GM21576 (cell line): ENCODE measurements around the gene BMS1.
"Not testable (repeated sequence)": the region's sequence is repeated elsewhere in the genome, so short reads cannot be mapped to it uniquely, and the experiment has no call there.

ENCODE experiments used
- ATAC-seq: cut with Tn5 transposase; IDR thresholded peaks from one replicate; pipeline ENCODE4 v1.9.1; 2021; ENCODE audit warnings: mild to moderate bottlenecking, moderate library complexity; ENCODE audit not compliant: unreplicated experiment

Gene BMS1

DNA sequence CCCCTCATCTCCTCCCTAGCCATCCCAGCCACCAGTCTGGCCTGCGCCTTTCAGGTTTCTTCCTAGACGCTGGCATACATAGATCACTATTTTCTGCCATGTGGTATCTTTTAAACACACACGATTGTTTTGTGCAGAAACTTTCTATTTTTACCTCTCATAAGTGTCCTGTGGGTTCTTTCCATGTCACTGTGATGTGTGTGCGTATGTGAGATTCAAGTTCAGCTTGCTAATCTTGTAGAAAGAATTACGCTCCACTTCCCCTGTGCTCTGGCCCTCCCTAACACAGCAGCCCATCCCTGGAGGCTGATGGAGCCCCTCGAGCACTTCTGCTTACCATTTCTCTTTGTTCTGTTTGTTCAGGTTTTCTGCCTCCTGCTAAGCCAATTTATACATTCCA, 80.2 kb downstream of the BMS1 start:
- not testable (repeated sequence) for ATAC-seq

DNA sequence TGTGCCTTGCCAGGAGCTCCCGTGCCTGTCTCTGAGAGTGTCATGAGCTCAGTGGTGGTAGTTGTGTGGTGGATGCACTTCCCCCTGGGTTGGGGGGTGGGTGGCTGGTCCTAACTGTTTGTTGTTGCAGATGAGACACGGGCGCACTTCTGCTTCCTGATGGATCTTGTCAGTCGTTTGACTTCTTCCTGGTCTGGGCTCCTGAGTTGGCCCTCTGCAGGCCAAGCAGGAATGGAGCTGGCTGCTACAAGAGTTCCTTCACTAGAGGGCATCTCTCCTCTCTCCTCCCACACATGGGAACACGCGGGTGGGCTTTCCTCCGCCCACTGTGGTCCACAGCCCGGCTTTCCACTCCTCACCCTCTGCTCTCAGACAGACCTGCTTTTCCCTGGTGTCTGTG, 82.0 kb downstream of the BMS1 start:
- no peak for ATAC-seq

DNA sequence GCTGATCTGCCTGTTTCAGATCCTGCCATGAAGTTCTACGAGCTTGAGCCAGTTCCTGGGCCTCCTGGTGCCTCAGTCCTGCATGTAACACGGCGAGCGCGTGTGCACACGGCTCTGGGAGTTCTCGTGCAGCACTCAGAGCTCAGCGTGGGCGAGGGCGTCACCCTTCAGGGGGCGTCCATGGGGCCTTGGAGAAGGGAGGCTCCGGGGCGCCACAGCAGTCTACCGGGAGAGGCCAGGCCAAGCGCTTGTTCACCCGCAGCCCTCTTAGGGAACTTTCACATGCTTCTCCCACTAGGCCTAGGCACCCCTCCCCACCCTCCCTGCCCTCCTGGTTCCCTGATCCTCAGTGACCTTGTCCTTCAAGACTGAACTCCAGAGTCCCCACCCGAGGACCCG, 83.1 kb downstream of the BMS1 start:
- ATAC-seq, result no peak

DNA sequence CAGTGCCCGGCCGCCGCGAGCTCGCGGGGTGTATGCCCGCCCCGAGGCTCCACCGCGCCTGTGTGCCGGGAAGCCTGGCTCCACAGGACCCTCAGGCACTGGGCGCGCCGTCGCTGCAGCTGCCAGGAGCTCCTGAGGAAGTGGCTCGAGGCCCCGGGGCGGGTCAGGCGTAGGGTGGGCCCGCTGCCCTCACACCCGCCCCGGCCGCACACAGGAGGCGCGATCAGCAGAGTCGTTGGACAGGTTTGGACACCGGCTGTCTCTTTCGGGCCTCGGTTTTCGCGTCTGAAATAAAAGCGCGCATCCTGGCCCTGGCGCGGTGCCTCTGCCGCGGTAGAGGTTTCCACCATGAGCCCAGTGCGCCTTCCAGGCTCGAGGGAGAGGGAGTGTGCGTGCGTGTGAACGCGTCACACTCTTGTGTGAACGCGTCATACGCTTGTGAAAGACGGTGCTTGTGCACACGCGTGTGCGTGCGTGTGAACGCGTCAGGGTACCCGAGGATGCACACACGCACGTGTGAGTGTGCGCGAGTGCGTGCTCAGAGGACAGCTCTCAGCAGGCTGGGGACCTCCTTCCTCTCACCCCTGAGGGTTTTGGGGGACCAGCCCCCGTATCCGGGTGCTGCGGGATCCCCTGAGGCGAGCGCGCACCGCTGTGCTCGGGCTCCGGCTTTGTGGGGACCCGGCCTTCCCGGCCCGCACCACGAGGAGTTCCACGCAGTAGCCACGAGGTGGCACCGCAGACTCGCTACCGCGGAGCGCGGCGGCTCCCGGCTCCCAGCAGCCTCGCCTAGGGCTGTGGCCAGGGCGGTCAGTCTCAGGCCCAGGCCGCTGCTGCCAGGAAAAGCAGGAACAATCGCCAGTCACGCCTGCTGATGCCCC, 83.8 kb downstream of the BMS1 start:
- ATAC-seq, result no peak

DNA sequence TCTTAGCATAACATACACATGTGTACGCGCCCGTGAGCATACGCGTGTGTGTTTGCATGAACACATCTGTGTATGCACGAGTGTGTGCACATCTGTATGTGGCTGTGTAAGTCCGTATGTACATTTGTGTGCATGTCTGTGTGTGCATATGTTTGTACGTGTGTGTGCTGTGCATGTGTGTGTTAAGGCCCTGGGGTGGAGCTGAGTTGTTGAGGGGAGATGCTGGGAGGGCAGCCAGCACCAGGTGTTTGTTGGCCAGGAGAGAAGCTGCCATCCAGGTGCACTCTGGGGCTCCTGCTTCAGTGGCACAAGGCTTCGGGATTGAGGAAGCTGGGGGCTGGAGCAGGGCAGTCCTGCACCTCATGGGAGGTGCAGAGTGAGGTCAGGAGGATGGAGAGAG, 85.0 kb downstream of the BMS1 start:
- no peak for ATAC-seq

DNA sequence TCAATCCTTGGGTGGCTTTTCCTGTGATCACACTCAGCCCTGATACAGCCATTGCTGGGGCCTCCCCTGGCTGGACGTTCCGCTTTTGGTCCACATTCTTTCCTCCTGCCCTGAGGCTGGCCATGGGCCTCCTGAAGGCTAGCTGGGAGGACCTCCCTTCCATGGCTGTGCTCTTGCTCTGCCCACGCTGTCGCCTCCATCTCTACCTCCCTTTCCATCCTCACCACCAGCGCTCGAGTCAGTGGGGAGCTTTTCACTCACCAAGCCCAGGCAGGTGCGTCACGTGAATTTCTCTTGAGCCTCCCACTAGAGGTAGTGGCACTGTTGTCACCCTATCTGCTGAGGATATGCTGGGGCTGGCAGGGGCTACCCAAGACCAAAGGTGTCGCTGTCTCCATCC, 85.9 kb downstream of the BMS1 start:
- no peak for ATAC-seq

DNA sequence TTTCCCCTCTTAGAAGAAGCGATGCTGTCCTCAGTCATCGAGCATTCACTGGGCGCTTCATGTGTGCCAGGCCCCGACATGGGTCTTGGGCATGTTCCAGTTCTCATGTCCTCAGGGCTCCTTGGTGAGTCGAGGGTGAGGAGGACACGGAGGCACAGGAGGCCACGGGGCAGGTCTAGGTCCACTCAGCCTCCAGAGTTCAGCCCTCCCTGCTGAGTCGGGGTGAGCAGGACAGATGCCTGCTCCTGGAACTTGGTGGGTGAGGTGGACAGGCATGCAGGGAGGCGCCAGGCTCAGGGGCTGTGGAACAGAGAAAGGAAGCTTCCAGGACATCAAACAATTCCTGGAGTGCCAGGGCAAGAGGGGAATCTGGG, 87.4 kb downstream of the BMS1 start:
- no peak for ATAC-seq

DNA sequence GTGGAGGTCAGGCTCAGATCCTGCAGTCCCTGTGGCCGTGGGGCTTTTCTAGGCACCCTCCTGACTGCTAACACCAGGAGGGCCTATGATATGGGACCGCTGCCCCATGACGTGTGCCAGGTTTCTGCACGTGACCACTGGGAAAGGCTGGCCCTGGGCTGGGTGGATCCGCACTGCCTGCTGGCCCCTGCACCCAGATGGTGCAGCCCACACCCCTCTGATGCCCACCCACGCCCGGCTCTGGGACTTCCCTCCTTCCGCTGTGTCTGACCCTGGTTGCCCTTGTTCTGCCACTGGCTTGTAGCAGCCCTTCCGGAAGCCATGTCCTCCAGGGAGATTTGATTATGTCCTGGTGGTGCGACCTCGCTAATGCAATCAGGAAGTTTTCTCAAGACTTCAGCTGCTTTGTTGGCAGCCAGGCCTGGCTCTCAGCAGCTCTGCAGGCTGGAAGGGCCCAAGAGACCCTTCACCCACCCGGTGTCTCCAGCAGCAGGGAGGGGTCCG, 88.6 kb downstream of the BMS1 start:
- ATAC-seq, result not testable (repeated sequence)

DNA sequence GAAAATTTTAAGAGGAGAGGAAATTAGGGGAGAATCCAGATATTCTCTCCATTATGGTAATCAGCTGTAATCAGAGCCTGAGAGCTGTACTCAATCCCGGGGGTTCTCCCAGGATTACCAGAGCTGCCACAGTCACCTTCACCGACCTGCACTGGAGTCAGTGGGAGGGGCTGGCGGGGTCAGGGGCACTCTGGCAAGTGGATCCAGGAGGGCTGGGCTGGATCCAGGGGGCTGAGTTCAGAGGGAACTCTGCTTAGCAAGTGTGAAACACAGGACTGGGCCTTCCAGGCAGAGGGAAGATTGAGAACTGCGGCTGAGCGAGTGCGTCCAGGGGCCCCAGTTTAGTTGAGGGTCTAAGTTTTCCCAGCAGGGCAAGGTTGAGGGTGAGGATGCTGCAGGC, 89.2 kb downstream of the BMS1 start:
- no peak for ATAC-seq

DNA sequence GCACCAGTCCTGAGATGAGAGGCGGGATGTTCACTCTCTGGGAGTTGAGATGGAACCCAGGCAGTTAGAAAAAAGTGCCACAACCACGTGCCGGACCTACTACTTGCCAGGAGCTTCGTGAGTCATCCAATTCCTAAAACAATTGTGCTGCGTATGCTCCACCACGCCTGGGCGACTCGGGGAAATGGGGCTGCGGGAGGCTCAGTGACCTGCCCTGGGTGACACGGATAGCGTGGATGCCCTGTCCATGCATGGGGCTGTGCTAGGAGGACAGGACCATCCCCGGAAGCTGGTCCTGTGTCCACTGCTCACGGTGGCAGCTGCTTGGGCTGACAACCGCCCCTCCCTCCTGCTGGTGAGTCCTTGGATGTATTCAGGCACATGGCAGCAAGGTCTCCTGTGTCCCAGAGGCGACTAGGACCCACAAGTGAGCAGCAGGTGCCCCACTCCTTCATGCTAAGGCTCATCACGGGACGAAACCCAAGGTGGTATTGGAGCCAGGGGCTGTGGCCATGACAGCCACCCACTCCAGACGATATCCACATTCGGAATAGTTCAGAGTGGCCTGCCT, 90.4 kb downstream of the BMS1 start:
- no peak for ATAC-seq

DNA sequence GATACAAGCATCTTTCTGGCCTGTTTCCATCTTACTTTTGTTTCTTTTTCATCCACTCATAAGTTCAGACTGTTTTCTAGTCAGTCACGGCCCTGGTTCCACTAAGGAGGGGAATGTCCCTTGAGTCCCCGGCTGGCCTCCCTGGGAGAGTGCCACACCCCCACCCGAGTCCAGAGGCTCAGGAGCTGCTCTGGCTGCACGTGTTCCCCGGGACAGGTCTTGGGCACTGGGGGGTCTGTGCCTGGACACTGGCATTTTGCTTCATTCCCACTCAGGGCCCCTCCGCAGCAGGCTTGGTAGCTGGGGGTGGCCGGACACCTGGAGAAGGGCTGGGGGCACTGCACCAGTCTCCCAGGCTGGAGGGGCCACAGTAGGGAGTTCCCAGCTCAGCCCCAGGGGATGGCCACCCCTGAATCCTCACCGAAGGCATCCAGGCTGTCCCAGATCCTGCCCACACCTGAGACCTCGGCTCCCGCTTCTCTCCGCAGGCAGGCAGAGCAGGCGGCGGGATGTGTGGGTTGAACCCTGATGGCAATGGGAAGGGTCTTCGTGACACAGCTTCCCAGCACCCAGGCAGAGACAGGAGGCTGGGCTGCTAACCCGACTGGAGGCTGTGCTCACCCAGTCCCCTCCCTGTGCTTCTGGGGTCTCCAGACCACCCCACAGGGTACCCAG, 92.3 kb downstream of the BMS1 start:
- no peak for ATAC-seq

DNA sequence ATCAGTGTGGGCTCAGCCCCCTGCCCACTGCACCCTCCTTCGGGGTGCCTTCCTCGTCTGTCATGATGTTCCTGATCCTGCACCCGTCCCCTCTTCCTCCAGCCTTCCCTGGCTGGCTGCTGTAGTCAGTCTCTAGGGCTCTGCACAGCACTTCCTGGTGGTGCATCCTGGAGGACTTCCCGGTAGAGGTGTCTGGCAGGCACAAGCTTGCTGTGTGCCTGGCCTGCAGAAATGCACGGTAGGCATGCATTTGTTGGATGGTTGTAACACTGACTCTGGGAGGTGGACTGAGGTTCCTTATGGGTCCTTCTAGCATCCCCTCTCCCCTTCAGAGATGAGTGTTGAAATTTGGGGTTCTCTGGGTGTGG, 92.8 kb downstream of the BMS1 start:
- no peak for ATAC-seq

DNA sequence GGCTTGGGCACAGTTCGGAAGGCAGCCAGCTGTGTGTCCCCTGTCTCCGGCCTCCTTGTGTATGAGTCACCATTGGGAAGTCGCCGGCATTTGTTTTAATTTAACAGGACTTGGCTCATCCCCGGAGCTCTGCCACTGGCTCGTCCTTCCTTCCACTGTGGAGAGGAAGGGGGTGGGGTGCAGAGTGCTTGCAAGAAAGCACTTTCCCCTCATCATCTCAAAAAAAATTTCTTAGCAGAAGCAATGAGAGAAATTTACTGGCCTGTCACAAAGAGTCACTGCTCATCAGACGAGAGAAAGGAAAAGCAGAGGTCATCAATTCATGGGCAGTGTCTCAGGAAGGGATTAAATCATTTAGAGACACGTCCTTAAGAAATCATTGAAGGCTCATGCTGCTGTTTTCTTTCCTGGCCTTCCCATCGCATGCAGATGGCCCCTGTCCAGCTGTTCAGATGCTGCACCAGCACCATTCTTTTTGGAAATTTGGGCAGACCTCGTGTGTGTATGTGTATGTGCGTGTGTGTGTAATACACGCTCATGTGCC, 93.3 kb downstream of the BMS1 start:
- ATAC-seq, result no peak

DNA sequence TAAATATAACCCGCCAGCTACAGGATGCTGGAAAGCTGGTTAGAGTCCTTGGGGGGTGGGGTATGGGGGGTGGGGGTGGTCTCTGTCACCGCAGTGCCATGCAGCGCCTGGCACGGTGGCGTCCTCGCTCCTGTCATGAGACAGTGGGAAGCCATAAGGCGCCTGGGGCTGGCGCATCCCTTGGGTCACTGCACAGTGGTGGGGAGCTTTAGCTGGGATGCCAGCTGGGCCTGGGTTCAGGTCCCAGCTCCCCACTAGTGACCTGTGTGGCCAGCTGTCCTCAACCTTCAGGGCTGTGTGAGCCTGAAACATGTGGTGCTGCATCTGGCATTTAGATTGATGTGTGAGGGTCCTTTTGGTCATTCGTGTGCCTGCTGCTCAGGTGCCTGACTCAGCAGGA, 93.9 kb downstream of the BMS1 start:
- no peak for ATAC-seq

DNA sequence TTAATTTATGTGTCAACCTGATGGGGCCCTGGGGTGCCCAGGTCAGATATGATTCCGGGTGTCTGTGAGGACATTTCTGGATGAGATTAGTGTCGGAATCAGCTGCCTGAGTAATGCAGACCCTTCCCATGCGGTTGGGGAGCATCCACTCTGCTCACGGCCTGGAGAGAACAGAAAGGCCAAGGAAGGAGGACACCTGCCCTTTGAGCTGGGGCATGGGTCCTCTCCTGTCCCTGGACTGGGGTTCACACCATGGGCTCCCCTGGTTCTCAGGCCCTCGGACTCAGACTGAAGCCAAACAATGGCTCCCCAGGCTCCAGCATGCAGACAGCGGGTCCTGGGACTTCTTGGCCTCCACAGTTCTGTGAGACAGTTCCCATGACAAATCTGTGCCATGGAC, 94.3 kb downstream of the BMS1 start:
- no peak for ATAC-seq

DNA sequence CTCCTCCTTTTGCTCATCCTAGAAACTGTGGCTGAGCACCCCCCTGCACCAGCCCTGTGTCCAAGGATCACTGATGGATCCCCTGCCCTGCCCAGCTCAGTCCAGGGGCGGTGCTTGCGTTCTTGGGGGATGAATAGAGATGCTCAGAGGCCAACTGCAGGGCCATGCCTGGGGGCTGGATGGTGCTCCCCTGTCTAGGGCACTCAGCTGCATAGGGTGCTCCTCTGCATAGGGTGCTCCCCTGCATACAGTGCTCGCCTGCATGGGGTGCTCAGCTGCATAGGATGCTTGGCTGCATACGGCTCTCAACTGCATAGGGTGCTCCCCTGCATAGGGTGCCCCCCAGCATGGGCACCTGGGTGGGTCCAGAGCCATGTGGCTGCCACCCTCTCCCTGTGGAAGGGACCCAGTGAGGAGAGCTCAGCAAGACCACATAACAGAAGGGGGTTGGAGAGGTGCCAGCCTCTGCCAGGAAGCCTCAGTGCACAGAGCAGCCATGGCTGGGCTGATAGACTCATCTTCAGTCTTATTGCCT, 95.0 kb downstream of the BMS1 start:
- ATAC-seq, result no peak

DNA sequence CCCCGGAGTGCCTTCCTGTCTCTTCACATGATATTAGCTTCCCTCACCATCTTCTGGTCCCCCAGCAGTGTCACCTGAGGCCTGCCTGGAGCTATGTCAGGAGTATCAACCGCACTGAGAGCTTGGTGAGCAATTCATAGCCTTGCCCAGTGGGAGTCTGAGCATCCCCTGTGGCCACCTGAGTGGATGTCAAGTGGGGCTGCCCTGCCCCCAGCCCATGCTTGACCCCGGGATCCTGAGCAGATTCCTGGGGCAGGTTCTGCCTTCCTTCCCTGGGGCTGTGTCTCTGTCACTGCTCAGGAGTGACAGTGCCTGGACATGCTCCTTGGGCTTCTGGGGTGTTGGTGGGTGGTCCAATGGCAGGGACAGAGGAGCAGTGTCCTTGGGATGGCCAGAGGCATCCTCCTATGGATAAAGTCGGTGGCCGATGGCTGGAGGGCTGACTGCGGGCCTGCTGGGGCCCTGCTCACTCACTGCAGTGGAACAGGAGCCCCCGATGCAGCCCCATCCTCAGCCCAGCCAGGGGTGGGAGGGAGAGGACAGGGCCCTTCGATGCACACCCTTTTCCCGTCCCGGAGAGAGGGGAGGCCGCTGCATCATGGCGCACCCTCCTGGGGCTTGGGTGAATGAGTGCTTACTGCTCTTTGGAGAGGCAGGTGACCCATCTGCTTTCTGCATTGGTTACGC, 95.7 kb downstream of the BMS1 start:
- no peak for ATAC-seq

DNA sequence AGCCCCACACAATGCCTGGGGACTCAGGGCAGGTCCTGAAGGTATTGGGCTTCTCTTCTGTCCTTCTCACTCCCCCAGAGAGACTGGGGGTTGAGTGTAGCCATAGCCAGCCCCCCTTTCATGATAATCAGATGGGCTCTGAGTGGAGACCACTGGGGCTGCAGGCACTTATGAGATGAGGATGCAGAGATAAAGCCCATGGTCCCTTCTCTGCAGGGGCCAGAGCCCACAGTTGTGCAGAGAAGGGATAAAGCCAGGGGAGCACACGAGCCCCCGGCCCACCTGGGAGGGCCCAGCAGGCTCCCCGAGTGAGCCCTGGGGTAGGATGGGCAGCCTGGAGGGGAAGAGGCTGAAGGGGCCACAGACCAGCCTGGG, 96.2 kb downstream of the BMS1 start:
- no peak for ATAC-seq

DNA sequence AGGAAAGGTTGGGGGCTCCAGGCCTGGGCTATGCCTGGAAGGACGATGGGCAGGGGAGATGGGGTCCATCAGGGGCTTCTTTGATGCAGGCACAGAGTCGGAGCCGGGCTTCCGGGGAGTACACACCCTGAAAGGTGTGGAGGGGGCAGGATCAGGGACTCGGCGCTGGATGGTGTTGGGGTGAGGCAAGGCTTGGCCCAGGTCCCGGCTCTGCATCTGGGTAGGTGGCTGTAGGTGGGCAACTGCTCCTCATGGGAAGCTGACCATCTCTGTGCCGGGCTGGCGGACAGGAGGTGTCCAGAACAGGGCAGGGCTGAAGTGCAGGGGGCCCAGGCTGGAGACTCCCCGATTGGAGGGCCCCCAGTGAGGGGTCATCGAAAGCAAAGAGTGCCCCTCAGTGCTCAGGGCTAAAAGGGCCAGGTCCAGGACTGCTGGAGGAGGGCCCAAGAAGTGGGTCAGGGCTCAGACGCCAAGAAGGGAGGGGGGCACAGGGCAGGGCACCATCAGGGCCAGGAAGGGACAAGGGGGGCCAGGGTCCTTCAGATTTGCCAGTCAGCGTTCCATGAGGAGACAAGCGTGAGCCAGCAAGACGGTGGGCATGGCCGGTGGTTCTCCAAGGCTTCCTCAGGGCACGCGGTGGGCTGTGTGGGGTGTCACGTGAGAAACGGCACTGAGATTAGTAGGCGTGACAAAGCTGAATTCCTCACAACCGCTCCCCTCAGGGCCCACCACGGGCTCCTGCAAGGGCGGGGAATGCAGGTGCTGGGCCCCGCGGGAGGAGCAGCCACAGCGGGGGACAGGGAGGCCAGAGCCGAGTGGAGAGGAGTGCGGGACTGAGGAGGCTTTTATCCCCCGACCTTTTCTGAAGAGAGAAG, 97.0 kb downstream of the BMS1 start:
- ATAC-seq, result no peak

DNA sequence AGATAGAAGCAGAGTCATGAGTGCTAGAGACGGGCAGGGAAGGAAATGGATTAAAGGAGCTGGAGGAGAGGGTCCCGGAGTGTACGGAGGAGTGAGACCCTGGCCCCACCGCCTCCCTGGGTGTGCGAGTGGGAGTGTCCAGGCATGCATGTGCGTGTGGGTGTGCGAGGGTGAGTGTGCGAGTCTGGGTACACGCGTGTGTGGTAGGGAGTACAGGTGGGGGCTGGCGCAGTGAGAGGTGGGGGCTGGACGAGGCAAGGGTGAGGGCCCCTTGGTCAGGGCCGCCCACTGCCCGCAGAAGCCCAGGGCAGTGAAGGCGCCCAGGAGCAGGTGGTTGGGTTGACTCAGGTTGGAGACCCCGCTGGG, 97.6 kb downstream of the BMS1 start:
- no peak for ATAC-seq
